Muscle of back (tissue), 13 donors: ENCODE data around the gene ABCB10. TPM values are rescaled to one million over a fixed set of nuclear protein-coding genes. Genes with fewer than 3 reads are reported as not detected.
"Not testable (repeated sequence)": the region's sequence is repeated elsewhere in the genome, so short reads cannot be mapped to it uniquely, and the experiment has no call there.

Experiments
- DNase-seq, 3 donors: peaks; one replicate each; pipeline versions ENCODE4 v3.0.0 to v3.0.0-alpha.2; 2013
- long read RNA-seq, 9 donors: transcript quantifications; one replicate each; lab custom pipeline, GENCODE V29; 2026
- polyA plus RNA-seq, 10 donors: library from polyadenylated mRNA; unstranded; fragments of 120-200 nt; gene quantifications; one replicate each; pipeline ENCODE4 v1.2.1, GENCODE V29; 2013; ENCODE audit not compliant: insufficient read length in 10 of 10

Gene ABCB10
- 10 to 100 TPM; 12.7 to 18.9 (median 16.7) TPM for polyA plus RNA-seq
- long read RNA-seq, donor 1, result 0 reads
- long read RNA-seq, donor 2, partial matches to known transcripts, result 5 of 5 reads
- long read RNA-seq, donor 2, other reads (novel, unspliced or antisense), result 0 of 5 reads
- long read RNA-seq, donor 3, result 0 reads
- long read RNA-seq, donor 4, result 0 reads
- long read RNA-seq, donor 5, partial matches to known transcripts, result 0 of 3 reads
- long read RNA-seq, donor 5, other reads (novel, unspliced or antisense), result 0 of 3 reads
- long read RNA-seq, donor 6, transcript ABCB10-201 (13 exons, 3,857 nt), result major isoform, 7 of 16 reads
- long read RNA-seq, donor 6, partial matches to known transcripts, result 9 of 16 reads
- long read RNA-seq, donor 6, other reads (novel, unspliced or antisense), result 0 of 16 reads
- long read RNA-seq, donor 7, partial matches to known transcripts, result 0 of 2 reads
- long read RNA-seq, donor 7, other reads (novel, unspliced or antisense), result 0 of 2 reads
- long read RNA-seq, donor 8, partial matches to known transcripts, result 8 of 8 reads
- long read RNA-seq, donor 8, other reads (novel, unspliced or antisense), result 0 of 8 reads
- long read RNA-seq, donor 9, partial matches to known transcripts, result 0 of 2 reads
- long read RNA-seq, donor 9, other reads (novel, unspliced or antisense), result 0 of 2 reads

GRCh38 chr1:229558460-229559335, at the start of gene ABCB10:
TSS of gene ABCB10 (minus strand) at chr1:229558707. CDS start at chr1:229558652, 55 bp downstream.
- peak; percentile 98 to 100 (median 99) for DNase-seq

- no peak for DNase-seq
These were observed 48.9 kb upstream of the ABCB10 start for GRCh38 chr1:229607370-229607769.

GRCh38 chr1:229603371-229604005, 45.0 kb upstream of the ABCB10 start:
- no peak for DNase-seq

GRCh38 chr1:229600229-229600628, 41.7 kb upstream of the ABCB10 start:
- DNase-seq, result no peak

GRCh38 chr1:229599218-229599954, 40.9 kb upstream of the ABCB10 start:
- DNase-seq, result no peak

- DNase-seq, result no peak
These were observed 39.4 kb upstream of the ABCB10 start for GRCh38 chr1:229597877-229598276.

GRCh38 chr1:229596925-229597699, 38.6 kb upstream of the ABCB10 start:
- peak; percentile 4 to 11 (median 8) for DNase-seq

- DNase-seq, result not testable (repeated sequence)
These were observed 37.4 kb upstream of the ABCB10 start for GRCh38 chr1:229595876-229596275.

GRCh38 chr1:229594227-229595008, 35.9 kb upstream of the ABCB10 start:
- no peak for DNase-seq

- DNase-seq, result no peak
These were observed 35.3 kb upstream of the ABCB10 start for GRCh38 chr1:229593800-229594199.

- DNase-seq, result no peak
These were observed 31.6 kb upstream of the ABCB10 start for GRCh38 chr1:229590119-229590518.

- DNase-seq, result no peak
These were observed 26.8 kb upstream of the ABCB10 start for GRCh38 chr1:229585338-229585737.

GRCh38 chr1:229582715-229583114, 24.2 kb upstream of the ABCB10 start:
- no peak for DNase-seq

- peak in 2 of 3 donors; percentile 22 to 57 for DNase-seq
These were observed 23.6 kb upstream of the ABCB10 start for GRCh38 chr1:229582011-229582694.

- DNase-seq, result no peak
These were observed 23.0 kb upstream of the ABCB10 start for GRCh38 chr1:229581485-229581884.

- DNase-seq, result peak; percentile 51 to 93 (median 82)
These were observed 20.7 kb upstream of the ABCB10 start for GRCh38 chr1:229579059-229579673.

GRCh38 chr1:229578168-229579058, 19.9 kb upstream of the ABCB10 start:
- DNase-seq, result no peak
